GM18519 (cell line): ENCODE data around the gene IFNA16.
"Not testable (repeated sequence)": the region's sequence is repeated elsewhere in the genome, so short reads cannot be mapped to it uniquely, and the experiment has no call there.

Experiments used
- ATAC-seq: cut with Tn5 transposase; IDR thresholded peaks from one replicate; pipeline ENCODE4 v1.9.1; 2021; ENCODE audit warnings: mild to moderate bottlenecking, moderate library complexity; ENCODE audit not compliant: unreplicated experiment, low FRiP score

The IFNA16 gene

DNA sequence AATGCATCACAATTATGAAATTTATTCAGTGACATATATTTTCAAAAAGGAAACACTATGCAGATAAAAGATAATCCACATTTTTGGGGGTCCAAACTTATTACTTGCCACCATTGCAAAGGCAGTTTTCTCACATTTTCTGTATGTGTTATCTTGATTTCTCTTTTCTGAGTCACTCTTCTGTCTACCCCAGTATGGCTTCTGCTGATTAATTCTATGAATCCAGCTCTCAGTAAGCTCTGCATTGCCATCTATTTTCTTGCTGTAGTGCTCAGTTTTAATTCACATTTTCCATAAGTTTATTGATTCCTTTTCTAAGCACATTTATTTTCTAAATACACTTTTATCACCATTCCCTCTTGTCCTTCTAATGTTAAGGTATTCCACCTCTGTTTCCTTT is 11.9 kb downstream of the IFNA16 start:
- ATAC-seq: no peak

DNA sequence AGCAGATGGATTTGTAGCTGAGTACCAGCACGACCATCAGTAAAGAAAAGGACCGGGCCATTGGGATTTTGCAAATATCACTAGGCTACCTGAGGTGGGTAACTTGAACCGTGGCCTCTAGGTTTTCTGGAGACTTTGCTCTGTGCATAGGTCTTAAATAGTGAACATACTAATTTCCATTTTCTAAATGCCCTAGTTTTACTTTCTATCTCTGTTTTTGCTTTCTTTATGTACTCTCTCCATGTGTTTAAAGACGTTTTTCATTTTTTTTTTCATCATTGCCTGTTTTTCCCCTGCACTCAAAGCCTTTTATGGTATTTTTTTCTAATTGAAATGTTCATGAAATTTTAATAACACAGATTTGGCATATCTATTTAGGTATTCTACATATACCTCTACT is 15.0 kb downstream of the IFNA16 start, which contains the start of gene IFNA7:
Gene IFNA7, minus strand, starts transcription at position 101 of the 400 bp plus-strand sequence. Its CDS starts 40 bp downstream, at position 61.
- ATAC-seq: not testable (repeated sequence)

DNA sequence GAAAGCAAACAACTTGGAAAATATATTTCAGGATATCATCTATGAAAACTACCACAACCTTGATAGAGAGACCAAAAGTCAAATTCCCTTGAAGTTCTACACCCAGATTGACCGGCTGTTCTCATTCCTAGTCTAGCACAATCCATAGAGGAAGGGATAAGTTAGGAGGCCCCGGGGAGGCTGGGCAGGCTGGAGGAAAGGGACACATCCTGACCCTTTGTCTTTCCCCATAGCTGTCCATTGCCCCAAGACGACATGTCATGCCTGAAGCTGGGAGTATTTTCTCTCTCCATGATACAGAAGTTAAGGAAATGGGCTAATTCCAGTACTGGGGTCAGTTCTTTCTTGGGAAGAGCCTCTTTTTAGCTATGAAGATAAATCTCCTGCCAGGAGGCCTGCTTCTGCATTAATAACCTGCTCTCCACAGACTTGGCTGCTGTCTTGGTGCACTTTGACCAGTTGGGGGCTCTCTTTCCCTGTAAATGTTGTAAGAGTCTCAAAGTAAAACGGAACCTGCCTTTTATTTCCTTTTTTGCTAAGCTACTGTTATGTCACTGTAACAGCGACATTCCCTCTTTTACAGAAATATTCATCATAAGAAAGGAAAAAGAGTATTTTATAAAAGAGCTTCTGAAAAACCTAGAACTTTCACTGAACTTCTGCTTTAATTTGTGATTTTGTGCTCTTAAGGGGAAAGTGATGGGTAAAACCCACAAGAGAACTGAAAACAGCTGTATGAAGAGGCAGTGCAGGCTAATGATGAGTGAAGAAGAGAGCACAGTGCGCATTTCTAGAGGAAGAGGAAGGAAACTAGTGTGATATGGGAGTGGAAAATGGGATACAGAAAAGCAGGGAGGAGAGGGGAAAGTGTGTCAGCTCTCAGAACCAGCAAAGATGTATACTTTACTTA is 22.0 kb downstream of the IFNA16 start:
- peak; percentile 82 for ATAC-seq

DNA sequence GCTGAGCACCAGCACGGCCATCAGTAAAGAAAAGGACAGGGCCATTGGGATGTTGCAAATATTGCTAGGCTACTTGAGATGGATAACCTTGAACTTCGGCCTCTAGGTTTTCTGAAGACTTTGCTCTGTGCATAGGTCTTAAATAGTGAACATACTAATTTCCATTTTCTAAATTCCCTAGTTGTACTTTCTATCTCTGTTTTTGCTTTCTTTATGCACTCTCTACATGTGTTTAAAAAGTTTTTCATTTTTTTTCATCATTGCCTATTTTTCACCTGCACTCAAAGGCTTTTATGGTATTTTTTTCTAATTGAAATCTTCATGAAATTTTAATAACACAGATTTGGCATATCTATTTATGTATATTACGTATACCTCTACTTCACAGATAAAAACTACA is 29.6 kb downstream of the IFNA16 start, which contains the start of gene IFNA4:
Gene IFNA4, minus strand, starts transcription at position 101 of the 400 bp plus-strand sequence. Its CDS starts 56 bp downstream, at position 45.
- ATAC-seq: not testable (repeated sequence)

DNA sequence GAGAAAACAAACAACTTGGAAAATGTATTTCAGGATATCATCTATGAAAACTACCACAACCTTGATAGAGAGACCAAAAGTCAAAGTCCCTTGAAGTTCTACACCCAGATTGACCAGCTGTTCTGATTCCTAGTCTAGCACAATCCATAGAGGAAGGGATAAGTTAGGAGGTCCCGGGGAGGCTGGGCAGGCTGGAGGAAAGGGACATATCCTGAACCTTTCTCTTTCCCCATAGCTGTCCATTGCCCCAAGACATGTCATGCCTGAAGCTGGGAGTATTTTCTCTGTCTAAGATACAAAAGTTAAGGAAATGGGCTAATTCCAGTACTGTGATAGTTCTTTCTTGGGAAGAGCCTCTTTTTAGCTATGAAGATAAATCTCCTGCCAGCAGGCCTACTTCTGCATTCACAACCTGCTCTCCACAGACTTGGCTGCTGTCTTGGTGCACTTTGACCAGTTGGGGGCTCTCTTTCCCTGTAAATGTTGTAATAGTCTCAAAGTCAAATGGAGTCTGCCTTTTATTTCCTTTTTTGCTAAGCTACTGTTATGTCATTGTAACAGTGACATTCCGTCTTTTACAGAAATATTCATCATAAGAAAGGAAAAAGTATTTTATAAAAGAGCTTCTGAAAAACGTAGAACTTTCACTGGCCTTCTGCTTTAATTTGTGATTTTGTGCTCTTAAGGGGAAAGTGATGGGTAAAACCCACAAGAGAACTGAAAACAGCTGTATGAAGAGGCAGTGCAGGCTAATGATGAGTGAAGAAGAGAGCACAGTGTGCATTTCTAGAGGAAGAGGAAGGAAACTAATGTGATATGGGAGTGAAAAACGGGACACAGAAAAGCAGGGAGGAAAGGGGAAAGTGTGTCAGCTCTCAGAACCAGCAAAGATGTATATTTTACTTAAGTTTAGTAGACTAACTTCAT is 34.0 kb downstream of the IFNA16 start:
- peak; percentile 94 for ATAC-seq

DNA sequence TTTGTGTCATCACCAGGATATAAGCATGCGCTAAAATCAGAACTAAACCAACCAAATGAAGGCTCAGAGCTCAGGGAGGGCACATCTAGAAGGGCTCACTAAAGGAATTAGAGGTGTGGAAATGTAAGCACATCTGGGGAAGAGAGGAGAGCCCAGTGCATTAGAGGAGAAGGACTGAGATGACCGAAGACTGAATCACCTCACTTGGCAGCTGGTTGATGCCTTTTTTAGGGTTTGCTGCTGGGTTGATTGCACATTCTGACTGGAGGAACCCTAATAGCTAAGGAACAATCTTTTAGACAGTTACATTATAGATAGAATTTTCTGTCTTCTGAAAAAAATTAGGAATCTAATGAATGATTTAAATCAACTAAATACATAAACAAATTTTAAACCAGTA is 42.4 kb downstream of the IFNA16 start:
- no peak for ATAC-seq

DNA sequence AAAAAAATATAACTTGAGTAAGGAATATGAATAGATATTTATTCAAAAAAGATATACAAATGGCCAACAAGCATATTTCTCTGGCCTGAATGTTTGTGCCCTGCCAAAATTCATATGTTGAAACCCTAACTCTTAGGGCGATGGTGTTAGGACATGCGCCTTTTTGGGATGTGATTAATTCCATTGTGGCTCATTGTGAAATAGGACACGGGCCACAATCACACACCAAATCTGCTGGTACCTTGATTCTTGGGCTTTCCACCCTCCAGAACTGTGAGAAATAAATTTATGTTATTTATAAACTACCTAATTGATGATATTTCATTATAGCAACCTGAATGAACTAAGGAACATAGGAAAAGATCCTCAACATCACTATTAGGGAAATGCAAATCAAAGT is 45.0 kb downstream of the IFNA16 start:
- ATAC-seq: no peak

DNA sequence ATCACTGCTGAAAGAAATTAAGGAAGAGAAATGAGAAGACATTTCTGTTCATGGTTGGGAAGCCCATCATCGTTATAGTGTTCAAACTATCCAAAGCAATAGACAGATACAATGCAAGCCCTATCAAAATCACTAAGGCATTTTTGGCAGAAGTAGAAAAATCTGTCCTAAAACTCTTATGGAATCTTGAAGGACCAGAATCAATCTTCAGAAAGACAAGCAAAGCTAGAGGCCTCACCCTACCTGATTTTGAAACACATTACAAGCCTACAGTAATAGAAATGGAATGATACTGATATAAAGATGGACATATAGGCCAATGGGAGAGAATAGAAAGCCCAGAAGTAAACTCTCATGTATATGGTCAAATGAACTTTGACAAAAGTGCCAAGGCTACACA is 45.8 kb downstream of the IFNA16 start:
- ATAC-seq: no peak

DNA sequence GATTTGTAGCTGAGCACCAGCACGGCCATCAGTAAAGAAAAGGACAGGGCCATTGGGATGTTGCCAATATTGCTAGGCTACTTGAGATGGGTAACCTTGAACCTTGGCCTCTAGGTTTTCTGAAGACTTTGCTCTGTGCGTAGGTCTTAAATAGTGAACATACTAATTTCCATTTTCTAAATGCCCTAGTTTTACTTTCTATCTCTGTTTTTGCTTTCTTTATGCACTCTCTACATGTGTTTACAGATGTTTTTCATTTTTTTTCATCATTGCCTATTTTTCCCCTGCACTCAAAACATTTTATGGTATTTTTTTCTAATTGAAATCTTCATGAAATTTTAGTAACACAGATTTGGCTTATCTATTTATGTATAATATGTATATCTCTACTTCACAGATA is 50.6 kb downstream of the IFNA16 start, which contains the start of gene IFNA21:
Gene IFNA21, minus strand, starts transcription at position 101 of the 400 bp plus-strand sequence. Its CDS starts 48 bp downstream, at position 53.
- not testable (repeated sequence) for ATAC-seq
